Caco-2 (cell line): Measurements from ENCODE around the gene C2orf80. TPM values are rescaled to one million over a fixed set of nuclear protein-coding genes. Genes with fewer than 3 reads are reported as not detected.
A peak's percentile ranks its signal among the peaks of the same experiment; 100 is the strongest.
"Not testable (repeated sequence)": the region's sequence is repeated elsewhere in the genome, so short reads cannot be mapped to it uniquely, and the experiment has no call there.

ENCODE experiments used
- BruUV-seq: library from RNA; stranded (reverse); fragments of 400-500 nt; replicated peaks from 2 replicates; lab custom pipeline; 2021; lab: Mats Ljungman, UMichigan
- CTCF ChIA-PET: fragments of 300-600 bp; sonication (Branson Sonifier 250); formaldehyde crosslinking; loops from one replicate; lab custom pipeline; 2022; ENCODE audit warnings: antibody characterized with exemption; lab: Charles Lee
- POLR2A ChIA-PET: fragments of 300-600 bp; sonication (Branson Sonifier 250); formaldehyde crosslinking; loops from one replicate; lab custom pipeline; 2022; ENCODE audit warnings: antibody characterized with exemption; lab: Charles Lee
- DNase-seq, 2 experiments: peaks; one replicate each; pipeline versions ENCODE4 v3.0.0 to v3.0.0-alpha.2; 2020 to 2022
- H3K27me3 ChIP-seq: replicated peaks from 2 replicates; pipeline ENCODE4 v1.6.0; 2011; ENCODE audit warnings: low read length; ENCODE audit not compliant: control insufficient read depth, insufficient read depth
- H3K36me3 ChIP-seq: 2 replicates; pipeline ENCODE4 v1.5.1; 2011; ENCODE audit warnings: low read length; ENCODE audit not compliant: control insufficient read depth, insufficient read depth
- H3K4me1 ChIP-seq: fragments of 250-450 bp; sonication (Bioruptor Pico); 2 replicates; pipeline ENCODE4 v1.5.1; 2020; ENCODE audit warnings: mild to moderate bottlenecking
- H3K4me3 ChIP-seq: 2 replicates; pipeline ENCODE4 v1.5.1; 2011; ENCODE audit warnings: low read depth, mild to moderate bottlenecking, control low read depth, low read length
- H3K9me3 ChIP-seq: fragments of 250-450 bp; sonication (Bioruptor Pico); 2 replicates; pipeline ENCODE4 v1.5.1; 2020; ENCODE audit warnings: mild to moderate bottlenecking, moderate library complexity
- H3K27ac Mint-ChIP-seq: one replicate; pipeline ENCODE4 v1.8.0; 2022; ENCODE audit warnings: mixed read lengths; ENCODE audit not compliant: unreplicated experiment
- H3K27me3 Mint-ChIP-seq: one replicate; pipeline ENCODE4 v1.8.0; 2022; ENCODE audit warnings: mixed read lengths; ENCODE audit not compliant: insufficient read depth, unreplicated experiment
- H3K36me3 Mint-ChIP-seq: one replicate; pipeline ENCODE4 v1.8.0; 2022; ENCODE audit warnings: mild to moderate bottlenecking, mixed read lengths; ENCODE audit not compliant: insufficient read depth, unreplicated experiment
- H3K4me1 Mint-ChIP-seq: one replicate; pipeline ENCODE4 v1.8.0; 2022; ENCODE audit warnings: low read depth, mixed read lengths; ENCODE audit not compliant: unreplicated experiment
- H3K4me3 Mint-ChIP-seq: one replicate; pipeline ENCODE4 v1.8.0; 2022; ENCODE audit warnings: mild to moderate bottlenecking, moderate library complexity, mixed read lengths; ENCODE audit not compliant: unreplicated experiment
- H3K9me3 Mint-ChIP-seq: one replicate; pipeline ENCODE4 v1.8.0; 2022; ENCODE audit warnings: mixed read lengths; ENCODE audit not compliant: unreplicated experiment
- CTCF ChIP-seq, 2 experiments: fragments of 200-600 bp in 1 of 2; IDR thresholded peaks; 1 replicate in 1 of 2; 2 replicates in 1 of 2; pipeline versions ENCODE4 v1.5.1 to v1.8.0; 2011 to 2022; ENCODE audit warnings: antibody characterized with exemption in 1 of 2, control low read depth in 1 of 2, inconsistent platforms in 1 of 2, low read depth in 1 of 2, low read length in 1 of 2, mild to moderate bottlenecking in 1 of 2, moderate library complexity in 1 of 2; ENCODE audit not compliant: insufficient read depth in 1 of 2, severe bottlenecking in 1 of 2, unreplicated experiment in 1 of 2
- intact Hi-C: fragments of 100-400 bp; cut with micrococcal nuclease; formaldehyde crosslinking; loops from one replicate; pipeline ENCODE4 v1.10.0; 2022; ENCODE audit not compliant: unreplicated experiment
- total RNA-seq: library from RNA; stranded (reverse); gene quantifications from 2 replicates; pipeline ENCODE4 v1.2.3, GENCODE V29; 2022

C2orf80 gene
- total RNA-seq, 1 experiment from 2014 or later = not detected

GRCh38 chr2:208127090-208127489 lies 62.7 kb downstream of the C2orf80 start:
- no peak overlapping the region for H3K4me3 ChIP-seq
- Mint-ChIP-seq H3K27ac (no peak overlapping the region), H3K27me3 (no peaks in the 10 kb centered on the region), H3K36me3 (peaks cover 10% of the 10 kb centered on the region), H3K9me3 (no peaks in the 10 kb centered on the region), H3K4me1 (peaks cover 37% of the 10 kb centered on the region), H3K4me3 (no peak overlapping the region)
- intact Hi-C loops = no loop called here
- H3K4me1 ChIP-seq = peaks cover 31% of the 10 kb centered on the region
- no TSS peak for BruUV-seq
- no peaks in the 10 kb centered on the region for H3K36me3 ChIP-seq
- no peak for DNase-seq
- POLR2A ChIA-PET = no interaction called here
- H3K9me3 ChIP-seq = no peaks in the 10 kb centered on the region
- no peaks in the 10 kb centered on the region for H3K27me3 ChIP-seq
- no peak for TF ChIP-seq CTCF (IDR thresholded peaks at IDR 0.05; ENCODE audit: insufficient read depth in 1 of 2, low read depth in 1 of 2, low read length in 1 of 2, severe bottlenecking in 1 of 2, unreplicated experiment in 1 of 2)
- CTCF ChIA-PET = no interaction called here

DNA sequence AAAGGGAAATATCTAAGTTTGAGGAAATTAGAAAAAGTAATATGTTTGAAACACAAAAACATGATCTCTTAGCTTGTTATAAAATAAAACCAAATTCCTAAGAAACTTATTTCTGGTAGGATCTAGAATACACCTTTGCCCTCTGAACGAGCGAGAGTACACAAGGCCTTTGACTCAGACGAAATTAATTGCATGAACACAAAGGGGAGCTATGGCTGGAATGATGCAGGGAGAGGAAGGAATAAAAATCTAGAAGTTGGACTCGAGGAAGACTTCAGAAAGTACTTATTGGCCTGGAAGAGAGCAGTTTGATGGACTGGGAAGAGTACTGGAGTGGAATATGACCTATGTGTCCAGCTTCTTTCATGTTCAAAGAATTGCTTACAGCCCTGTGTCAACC lies 64.6 kb downstream of the C2orf80 start:
- CTCF ChIA-PET = interaction anchor here (0.7 to 0.9 kb wide), 2 partner anchors 85 to 100 kb away, joined by 3 to 5 read pairs; partner anchors contain the start of gene PLEKHM3
- no peaks in the 10 kb centered on the region for H3K9me3 Mint-ChIP-seq
- BruUV-seq = no TSS peak

DNA sequence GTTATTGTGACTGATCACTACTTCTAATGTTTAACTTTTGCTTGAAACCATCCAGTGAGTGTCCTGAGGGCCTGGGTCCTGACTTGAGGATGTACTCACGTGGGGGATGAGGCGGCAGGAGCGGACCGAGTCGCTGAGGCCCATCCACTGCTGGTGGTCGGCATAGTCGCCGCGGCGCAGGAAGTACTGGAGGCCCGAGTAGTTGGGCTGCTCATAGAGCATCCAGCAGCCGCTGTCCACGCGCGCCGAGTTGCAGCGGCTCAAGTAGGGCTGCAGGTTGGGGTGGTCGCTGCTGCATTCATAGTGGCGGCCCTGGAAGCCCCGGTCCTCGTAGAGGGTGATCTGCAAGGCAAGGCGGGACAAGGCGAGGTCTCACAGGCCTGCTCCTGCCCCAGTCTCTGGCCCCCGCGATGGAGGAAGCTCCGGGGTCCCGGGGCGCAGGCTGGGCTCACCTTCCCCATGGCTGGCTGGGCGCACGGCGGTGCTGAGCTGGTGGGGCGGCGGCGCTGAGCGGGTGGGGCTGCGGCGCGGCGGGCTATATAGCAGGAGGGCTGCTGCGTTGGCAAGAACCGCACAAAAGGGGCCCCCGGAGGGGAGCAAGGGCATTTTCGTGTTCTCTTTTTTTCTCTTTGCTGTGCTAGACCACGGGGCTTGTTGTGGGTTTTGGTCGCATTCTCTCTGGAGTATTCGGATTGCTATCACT lies 65.7 kb downstream of the C2orf80 start, which contains the start of gene CRYGD:
TSS of gene CRYGD (minus strand) at position 512 of the 703 bp plus-strand sequence. CDS start at position 461, 51 bp downstream.
- Mint-ChIP-seq H3K4me3 (peak within 1 kb of the TSS; percentile 44), H3K36me3 (peaks cover 13% of the 10 kb centered on the region), H3K4me1 (peaks cover 20% of the 10 kb centered on the region), H3K27ac (peak within 1 kb of the TSS; percentile 88)
- H3K27me3 Mint-ChIP-seq, H3K4me3 ChIP-seq, H3K27me3 ChIP-seq, POLR2A ChIA-PET, DNase-seq, H3K36me3 ChIP-seq, CTCF ChIA-PET, H3K9me3 ChIP-seq, intact Hi-C loops, H3K9me3 Mint-ChIP-seq, BruUV-seq: not testable (repeated sequence)
- peaks cover 22% of the 10 kb centered on the region for H3K4me1 ChIP-seq

More for the DNA sequence above, 64.6 kb downstream of the C2orf80 start:
- Mint-ChIP-seq H3K4me1 (peaks cover 27% of the 10 kb centered on the region), H3K36me3 (peaks cover 10% of the 10 kb centered on the region), H3K4me3 (peak overlapping the region; percentile 44), H3K27me3 (no peaks in the 10 kb centered on the region), H3K27ac (peak overlapping the region; percentile 88)
- Histone ChIP-seq H3K4me1 (peaks cover 27% of the 10 kb centered on the region), H3K9me3 (no peaks in the 10 kb centered on the region), H3K27me3 (no peaks in the 10 kb centered on the region), H3K4me3 (no peak overlapping the region), H3K36me3 (no peaks in the 10 kb centered on the region)
- POLR2A ChIA-PET = interaction anchor here (0.6 kb wide), 1 partner anchor 11 kb away, joined by 3 read pairs; no protein-coding TSS in a partner anchor
- no peak for TF ChIP-seq CTCF (IDR thresholded peaks at IDR 0.05; ENCODE audit: insufficient read depth in 1 of 2, low read depth in 1 of 2, low read length in 1 of 2, severe bottlenecking in 1 of 2, unreplicated experiment in 1 of 2)
- intact Hi-C loops = no loop called here
- DNase-seq = no peak
